ENCODE data around the gene TFB2M. TPM values are rescaled to one million over a fixed set of nuclear protein-coding genes. Genes with fewer than 3 reads are reported as not detected.

The TFB2M gene
- polyA plus RNA-seq, 2 donors, result 2.1 to 8.6 TPM

DNA sequence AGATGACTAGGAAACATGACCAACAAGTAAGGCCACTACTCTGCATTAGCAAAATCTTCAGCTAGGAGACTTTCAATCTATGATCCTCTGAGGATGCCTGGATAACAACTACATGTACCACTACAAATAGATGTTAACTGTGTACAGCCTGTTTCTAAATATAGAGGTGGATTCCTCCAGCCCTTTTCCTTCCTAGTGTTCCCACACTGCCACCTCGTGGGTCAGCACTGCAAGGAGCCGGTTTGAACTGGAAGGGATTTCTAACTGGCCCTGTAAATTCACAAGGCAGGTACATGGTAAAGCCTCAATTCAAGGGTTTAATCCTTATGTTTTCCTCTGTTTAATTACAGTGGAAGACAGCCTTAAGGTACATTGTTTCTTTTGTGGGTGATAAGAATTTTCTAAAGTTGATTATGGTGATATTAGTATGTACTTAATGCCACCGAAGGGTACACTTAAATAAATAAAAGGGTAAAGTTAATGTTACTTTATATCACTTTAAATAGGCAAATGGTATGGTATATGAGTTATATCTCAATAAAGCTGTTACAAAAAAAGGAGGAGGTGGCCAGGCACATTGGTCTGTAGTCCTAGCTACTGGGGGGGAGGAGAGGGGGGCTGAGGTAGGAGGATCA lies 73.3 kb downstream of the TFB2M start:
- WGBS, 2 donors, result 29 to 31% methylated on average over 3 of the region's 3 CpGs
- H3K27ac ChIP-seq (ENCODE audit: low read depth in 2 of 2, low read length in 1 of 2), result no peak overlapping the region

DNA sequence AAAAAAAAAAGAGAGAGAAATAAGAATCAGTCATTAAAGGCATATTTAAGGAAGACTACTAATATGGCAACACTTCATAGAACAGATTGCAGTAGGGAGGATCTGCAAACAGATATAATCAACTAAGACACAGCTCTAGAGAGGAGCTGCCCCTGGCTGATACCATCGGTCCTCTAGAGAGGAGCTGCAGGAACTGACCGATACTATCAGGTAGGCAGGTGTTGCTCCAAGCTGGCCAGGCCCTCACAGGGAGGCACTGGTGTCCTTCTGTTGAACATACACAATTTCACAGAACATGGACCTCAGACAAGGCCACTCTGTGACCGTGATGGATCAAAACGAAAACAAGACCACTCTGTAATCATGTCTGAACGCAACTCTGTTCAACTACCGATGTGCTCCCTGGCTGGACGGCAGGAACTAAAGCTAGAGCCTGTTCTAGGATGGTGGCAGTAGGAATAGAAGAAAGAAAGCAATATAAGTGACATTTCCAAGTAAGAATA lies 74.5 kb downstream of the TFB2M start:
- Histone ChIP-seq H3K27me3 (ENCODE audit: control insufficient read depth in 1 of 2, insufficient read depth in 2 of 2, low read length in 2 of 2) (no peaks in the 10 kb centered on the region), H3K9me3 (ENCODE audit: control insufficient read depth in 2 of 2, insufficient read depth in 1 of 2, low read depth in 1 of 2, low read length in 1 of 2) (no peaks in the 10 kb centered on the region), H3K4me3 (ENCODE audit: low read depth in 1 of 2, low read length in 2 of 2) (no peak overlapping the region), H3K27ac (ENCODE audit: low read depth in 2 of 2, low read length in 1 of 2) (no peak overlapping the region), H3K4me1 (ENCODE audit: control insufficient read depth in 2 of 2, insufficient read depth in 2 of 2, low read length in 1 of 2) (no peaks in the 10 kb centered on the region), H3K36me3 (ENCODE audit: control insufficient read depth in 2 of 2, insufficient read depth in 2 of 2, low read length in 1 of 2) (no peaks in the 10 kb centered on the region)
- WGBS, 2 donors, result 93 to 94% methylated on average over 7 of the region's 7 CpGs

More for the DNA sequence above, 73.3 kb downstream of the TFB2M start:
- H3K27me3 ChIP-seq (ENCODE audit: control insufficient read depth in 1 of 2, insufficient read depth in 2 of 2, low read length in 2 of 2), result no peaks in the 10 kb centered on the region
- no peaks in the 10 kb centered on the region for H3K4me1 ChIP-seq (ENCODE audit: control insufficient read depth in 2 of 2, insufficient read depth in 2 of 2, low read length in 1 of 2)
- no peaks in the 10 kb centered on the region for H3K9me3 ChIP-seq (ENCODE audit: control insufficient read depth in 2 of 2, insufficient read depth in 1 of 2, low read depth in 1 of 2, low read length in 1 of 2)
- no peaks in the 10 kb centered on the region for H3K36me3 ChIP-seq (ENCODE audit: control insufficient read depth in 2 of 2, insufficient read depth in 2 of 2, low read length in 1 of 2)
- no peak overlapping the region for H3K4me3 ChIP-seq (ENCODE audit: low read depth in 1 of 2, low read length in 2 of 2)

Other genes starting within 250 kb of the TFB2M start
- 1 to 10 TPM; 5.0 to 5.7 TPM for gene SMYD3, start 59.0 kb downstream of the TFB2M start, polyA plus RNA-seq
- 10 to 100 TPM in 1 of 2 donors, 1 to 10 TPM in 1; 7.5 to 12.2 TPM for gene CNST, start 195 bp upstream of the TFB2M start, polyA plus RNA-seq
- gene SCCPDH, start 158.1 kb upstream of the TFB2M start, polyA plus RNA-seq, result 1 to 10 TPM; 1.2 to 3.6 TPM

Data from esophagus (tissue), 2 donors.